GM12892 (cell line): ENCODE data around the gene CPNE4.
"Not testable (repeated sequence)": the region's sequence is repeated elsewhere in the genome, so short reads cannot be mapped to it uniquely, and the experiment has no call there.

ENCODE experiments used
- DNase-seq: peaks from one replicate; pipeline ENCODE4 v3.0.0; 2011; ENCODE audit not compliant: insufficient read length
- FAIRE-seq: peaks from 2 replicates; lab custom pipeline; 2011; peaks lifted over from hg19 to GRCh38; lab: Jason Lieb, UNC
- POLR2A ChIP-seq: IDR thresholded peaks from 2 replicates; pipeline ENCODE4 v1.6.1; 2011; ENCODE audit warnings: low read depth, low read length, control low read depth
- POLR2AphosphoS5 ChIP-seq: IDR thresholded peaks from 2 replicates; pipeline ENCODE4 v1.6.1; 2011; ENCODE audit warnings: low read depth, low read length, control low read depth
- TAF1 ChIP-seq: IDR thresholded peaks from 2 replicates; pipeline ENCODE4 v1.6.1; 2011; ENCODE audit warnings: low read depth, mild to moderate bottlenecking, control low read depth, low read length, borderline replicate concordance

The CPNE4 gene

DNA sequence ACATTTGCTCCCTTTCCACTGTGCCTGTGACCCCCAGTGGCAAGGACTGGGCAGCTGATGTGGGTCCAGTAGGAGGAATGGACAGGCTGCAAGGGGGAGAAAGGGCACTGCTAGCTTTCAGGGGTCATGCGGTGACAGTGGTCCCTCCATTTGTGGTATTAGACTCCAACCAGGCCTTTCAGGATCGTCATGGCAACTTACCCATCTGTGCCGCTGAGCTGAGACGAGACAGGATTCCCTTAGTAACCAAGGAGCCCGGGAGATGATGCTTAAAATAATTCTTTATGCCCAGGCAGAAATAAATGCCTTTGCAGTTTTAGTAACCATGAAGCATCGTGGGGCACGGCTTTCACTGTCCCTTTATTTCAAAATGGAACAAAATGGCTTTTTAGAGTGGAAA, 516.1 kb downstream of the CPNE4 start:
- no peak for TF ChIP-seq POLR2A
- TF ChIP-seq TAF1, result no peak
- no peak for FAIRE-seq
- DNase-seq, result no peak

- no peak for TF ChIP-seq POLR2AphosphoS5
- TF ChIP-seq TAF1, result no peak
- TF ChIP-seq POLR2A, result no peak
- FAIRE-seq (no peak), DNase-seq (no peak)
These were observed 529.4 kb downstream of the CPNE4 start for GRCh38 chr3:131505421-131505820.

- FAIRE-seq (no peak), DNase-seq (no peak)
- no peak for TF ChIP-seq TAF1
- no peak for TF ChIP-seq POLR2AphosphoS5
- no peak for TF ChIP-seq POLR2A
These were observed 531.5 kb downstream of the CPNE4 start for GRCh38 chr3:131503320-131503635.

DNA sequence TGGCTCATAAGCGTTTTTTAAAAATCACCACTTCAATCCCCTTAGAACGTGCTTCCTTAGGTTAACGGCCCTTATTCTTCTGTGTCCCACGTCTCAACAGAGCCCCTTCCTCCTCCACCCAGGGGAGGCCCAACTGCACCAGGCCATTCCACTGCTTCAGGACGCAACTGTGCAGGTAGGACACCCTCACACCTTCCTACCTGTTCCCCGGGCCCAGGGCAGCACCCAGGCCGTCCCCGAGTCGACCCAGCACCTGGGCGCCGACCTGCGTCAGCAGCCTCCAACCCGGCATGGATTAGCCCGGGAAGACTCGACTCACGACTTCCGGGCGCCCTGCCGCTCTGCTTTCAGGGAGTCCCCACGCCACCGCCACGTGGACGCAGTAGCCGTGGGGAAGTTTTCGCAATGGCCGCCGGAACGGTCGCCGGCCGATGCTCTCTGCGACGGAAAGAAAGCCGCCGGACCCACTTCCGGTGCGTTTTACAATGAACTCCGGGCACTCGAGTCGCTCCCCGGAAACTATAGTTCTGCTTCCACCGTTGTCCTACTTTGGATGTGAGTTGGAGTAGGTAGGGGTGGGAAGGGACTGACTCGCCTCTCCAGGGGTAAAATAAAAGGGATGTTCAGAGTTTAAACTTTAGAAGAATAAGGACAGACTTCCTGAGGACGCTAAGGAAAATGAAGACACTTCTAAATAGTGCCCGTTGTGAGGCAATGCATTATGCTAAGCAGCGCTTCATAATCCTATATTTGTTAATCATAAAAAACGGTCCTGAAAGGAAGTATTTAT, 532.1 kb downstream of the CPNE4 start, which contains the start of gene MRPL3:
Gene MRPL3 (minus strand): TSS at position 442 of the 790 bp plus-strand sequence. CDS start 150 bp downstream, at position 292.
- FAIRE-seq (peak; percentile 91), DNase-seq (peak; percentile 55)
- TF ChIP-seq POLR2AphosphoS5 (peak; percentile 82), TAF1 (peak; percentile 66), POLR2A (peak; percentile 87)

DNA sequence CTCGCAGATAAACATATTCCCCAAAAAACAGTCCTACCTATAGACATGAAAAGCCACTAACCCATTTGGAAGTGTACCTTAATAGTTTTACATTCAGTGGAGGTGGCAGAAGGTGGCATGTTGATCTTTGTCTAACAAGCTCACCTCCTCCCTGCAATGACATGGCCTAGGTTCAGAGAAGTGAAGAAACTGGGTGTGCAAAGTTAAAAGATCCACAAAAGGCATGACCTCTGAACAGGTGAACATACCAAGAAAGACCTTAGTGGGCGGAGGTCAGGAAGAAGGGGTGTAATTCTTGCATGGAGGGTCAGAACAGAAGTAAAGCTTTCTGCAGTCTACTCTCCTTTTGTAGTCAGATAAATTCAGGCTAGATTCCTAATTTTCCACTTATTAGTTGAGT, 532.9 kb downstream of the CPNE4 start:
- FAIRE-seq, result peak; percentile 9
- no peak for DNase-seq
- TF ChIP-seq POLR2A, result no peak
- no peak for TF ChIP-seq POLR2AphosphoS5
- TF ChIP-seq TAF1, result no peak

DNA sequence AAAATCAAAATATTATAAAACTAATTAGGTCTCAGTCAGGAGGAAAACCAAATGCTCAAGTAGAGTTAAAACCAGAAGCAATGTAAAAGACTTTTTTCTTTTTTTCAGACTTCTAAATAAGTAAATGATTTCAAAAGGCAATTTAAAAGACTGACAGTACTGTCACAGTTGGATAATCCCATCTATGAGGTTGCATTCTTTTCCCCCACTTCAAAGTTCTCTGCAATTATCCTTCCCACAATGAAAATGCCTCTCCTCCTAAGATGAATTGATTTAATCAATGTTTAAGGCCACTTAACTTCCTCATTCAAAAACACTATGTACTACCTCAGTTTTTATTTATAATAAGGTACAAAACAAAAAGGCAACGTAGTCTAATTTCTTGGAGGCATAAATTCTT, 540.1 kb downstream of the CPNE4 start:
- FAIRE-seq (no peak), DNase-seq (no peak)
- no peak for TF ChIP-seq POLR2A
- TF ChIP-seq TAF1, result no peak
- TF ChIP-seq POLR2AphosphoS5, result no peak

DNA sequence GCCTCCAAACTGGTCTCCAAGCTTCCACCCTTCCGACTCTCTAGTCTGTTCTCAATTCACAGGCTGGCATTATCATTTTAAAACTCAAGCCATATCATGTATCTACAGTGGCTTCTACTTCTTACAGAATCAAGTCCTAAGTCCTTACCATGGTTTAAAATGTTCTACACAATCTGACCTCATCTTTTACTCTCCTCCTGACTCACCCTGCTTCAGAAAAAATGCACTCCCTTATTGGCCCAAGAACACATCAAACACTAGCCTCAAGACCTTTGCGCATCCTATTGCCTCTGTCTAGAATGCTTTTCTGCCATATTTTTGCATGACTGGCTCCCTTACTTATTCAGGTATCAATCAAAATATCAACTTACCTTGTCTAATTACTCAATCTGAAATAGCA, 543.0 kb downstream of the CPNE4 start:
- no peak for DNase-seq
- TF ChIP-seq POLR2A (no peak), POLR2AphosphoS5 (no peak), TAF1 (no peak)
- no peak for FAIRE-seq

- no peak for TF ChIP-seq TAF1
- TF ChIP-seq POLR2A, result no peak
- FAIRE-seq (no peak), DNase-seq (no peak)
These were observed 543.7 kb downstream of the CPNE4 start for GRCh38 chr3:131491084-131491483.

DNA sequence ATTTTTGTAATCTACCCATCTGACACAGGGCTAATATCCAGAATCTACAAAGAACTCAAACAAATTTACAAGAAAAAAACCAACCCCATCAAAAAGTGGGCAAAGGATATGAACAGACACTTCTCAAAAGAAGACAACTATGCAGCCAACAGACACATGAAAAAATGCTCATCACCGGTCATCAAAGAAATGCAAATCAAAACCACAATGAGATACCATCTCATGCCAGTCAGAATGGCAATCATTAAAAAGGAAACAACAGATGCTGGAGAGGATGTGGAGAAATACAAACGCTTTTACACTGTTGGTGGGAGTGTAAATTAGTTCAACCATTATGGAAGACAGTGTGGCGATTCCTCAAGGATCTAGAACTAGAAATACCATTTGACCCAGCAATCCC, 548.3 kb downstream of the CPNE4 start:
- DNase-seq, FAIRE-seq: not testable (repeated sequence)

GRCh38 chr3:131485119-131485518, 549.7 kb downstream of the CPNE4 start:
- TF ChIP-seq POLR2AphosphoS5, result no peak
- no peak for TF ChIP-seq TAF1
- TF ChIP-seq POLR2A, result no peak
- DNase-seq (no peak), FAIRE-seq (no peak)

DNA sequence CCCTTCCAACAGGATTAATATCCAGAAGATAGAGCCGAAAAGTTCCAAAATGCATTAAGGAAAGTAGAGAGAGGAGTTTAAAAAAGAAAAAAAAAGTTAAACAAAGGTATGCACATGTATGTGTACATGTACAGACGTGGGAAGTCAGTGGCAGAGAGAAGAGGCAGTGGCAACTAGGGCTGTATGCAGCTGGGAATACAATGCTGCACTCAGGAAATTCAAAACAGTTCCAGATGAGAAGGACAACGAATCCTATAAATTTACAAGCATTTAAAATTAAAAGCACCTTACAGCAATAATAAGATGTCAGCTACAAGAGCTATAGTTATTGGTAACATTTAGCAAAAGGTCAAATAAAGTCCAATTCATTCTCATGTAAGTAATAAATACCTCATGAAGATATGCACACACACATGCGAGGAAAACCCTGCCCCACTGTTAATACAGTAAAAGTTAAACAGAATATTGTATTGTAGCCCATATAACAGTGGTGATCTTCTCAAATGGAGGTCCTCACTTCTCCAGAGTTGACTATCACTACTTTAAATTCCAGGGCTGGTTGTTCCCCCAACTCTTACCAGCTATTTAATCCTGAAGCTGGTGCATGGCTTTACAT, 550.2 kb downstream of the CPNE4 start:
- FAIRE-seq (no peak), DNase-seq (no peak)

More for the DNA sequence above, 550.2 kb downstream of the CPNE4 start:
- TF ChIP-seq POLR2AphosphoS5, result no peak
- no peak for TF ChIP-seq TAF1
- no peak for TF ChIP-seq POLR2A
